Sigmoid colon (tissue), 4 donors: ENCODE measurements around the gene KIRREL3.

Experiments used
- EP300 ChIP-seq, 4 donors: sonication (generic); formaldehyde crosslinking; IDR thresholded peaks; one replicate each; pipeline ENCODE4 v1.6.1; 2017; ENCODE audit warnings: antibody characterized with exemption in 4 of 4
- POLR2A ChIP-seq, 2 donors: fragments of 450-650 bp; IDR thresholded peaks; one replicate each; pipeline ENCODE4 v1.6.1; 2016; ENCODE audit warnings: antibody characterized with exemption in 2 of 2, mild to moderate bottlenecking in 2 of 2, moderate library complexity in 2 of 2
- POLR2AphosphoS5 ChIP-seq, 4 donors: sonication (generic); formaldehyde crosslinking; IDR thresholded peaks; one replicate each; pipeline ENCODE4 v1.6.1; 2017; ENCODE audit warnings: antibody characterized with exemption in 4 of 4
- TF ChIP-seq, protein P1 (sequence below), 4 experiments: fragments of 450-650 bp in 3 of 4; fragments of 200-600 bp in 1 of 4; IDR thresholded peaks; one replicate each; pipeline ENCODE4 v1.5.1; 2016 to 2019; ENCODE audit warnings: antibody characterized with exemption in 4 of 4, mild to moderate bottlenecking in 3 of 4, moderate library complexity in 2 of 4

DNA sequence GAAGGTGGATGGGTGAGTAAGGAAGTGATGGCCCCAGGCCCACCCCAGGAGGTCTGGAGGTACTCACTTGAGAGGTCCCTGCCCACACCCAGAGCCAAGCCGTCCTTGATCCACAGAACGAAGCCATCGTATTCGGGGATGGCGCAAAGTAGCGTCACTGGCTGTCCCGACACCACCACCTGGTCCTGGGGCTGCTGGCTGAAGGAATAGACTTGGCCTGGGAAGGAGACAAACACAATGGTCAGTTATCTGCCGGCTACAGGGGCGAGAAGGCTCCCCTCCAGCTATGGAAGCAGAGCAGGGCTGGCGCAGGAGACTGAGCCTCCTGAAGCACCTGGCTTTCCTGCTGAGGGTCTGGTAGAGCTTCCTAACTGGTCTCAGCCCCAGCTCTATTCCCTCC, 474.1 kb downstream of the KIRREL3 start:
- TF ChIP-seq, protein P1, sequence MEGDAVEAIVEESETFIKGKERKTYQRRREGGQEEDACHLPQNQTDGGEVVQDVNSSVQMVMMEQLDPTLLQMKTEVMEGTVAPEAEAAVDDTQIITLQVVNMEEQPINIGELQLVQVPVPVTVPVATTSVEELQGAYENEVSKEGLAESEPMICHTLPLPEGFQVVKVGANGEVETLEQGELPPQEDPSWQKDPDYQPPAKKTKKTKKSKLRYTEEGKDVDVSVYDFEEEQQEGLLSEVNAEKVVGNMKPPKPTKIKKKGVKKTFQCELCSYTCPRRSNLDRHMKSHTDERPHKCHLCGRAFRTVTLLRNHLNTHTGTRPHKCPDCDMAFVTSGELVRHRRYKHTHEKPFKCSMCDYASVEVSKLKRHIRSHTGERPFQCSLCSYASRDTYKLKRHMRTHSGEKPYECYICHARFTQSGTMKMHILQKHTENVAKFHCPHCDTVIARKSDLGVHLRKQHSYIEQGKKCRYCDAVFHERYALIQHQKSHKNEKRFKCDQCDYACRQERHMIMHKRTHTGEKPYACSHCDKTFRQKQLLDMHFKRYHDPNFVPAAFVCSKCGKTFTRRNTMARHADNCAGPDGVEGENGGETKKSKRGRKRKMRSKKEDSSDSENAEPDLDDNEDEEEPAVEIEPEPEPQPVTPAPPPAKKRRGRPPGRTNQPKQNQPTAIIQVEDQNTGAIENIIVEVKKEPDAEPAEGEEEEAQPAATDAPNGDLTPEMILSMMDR (IDR thresholded peaks at IDR 0.05), result no peak
- TF ChIP-seq POLR2AphosphoS5 (IDR thresholded peaks at IDR 0.05) (no peak), POLR2A (IDR thresholded peaks at IDR 0.05) (no peak), EP300 (IDR thresholded peaks at IDR 0.05) (no peak)
